MM.1S (cell line): ENCODE data around the gene PRR19.

Source experiments
- CTCF ChIP-seq: fragments of 300-600 bp; sonication (generic); IDR thresholded peaks from 2 replicates; pipeline ENCODE4 v1.5.1; 2016; ENCODE audit warnings: antibody characterized with exemption, low read length, mixed read lengths
- EZH2 ChIP-seq: fragments of 300-600 bp; sonication (generic); optimal IDR thresholded peaks from 2 replicates; pipeline ENCODE3; 2017; ENCODE audit warnings: low read depth, mild to moderate bottlenecking, antibody characterized with exemption, low read length, mixed read lengths

- no peak for TF ChIP-seq CTCF
- TF ChIP-seq EZH2, result no peak
Measured at GRCh38 chr19:42276821-42277220, 25.1 kb upstream of the PRR19 start.
